ENCODE data around the gene SLC52A1. TPM values are rescaled to one million over a fixed set of nuclear protein-coding genes. Genes with fewer than 3 reads are reported as not detected.
"Not testable (repeated sequence)": the region's sequence is repeated elsewhere in the genome, so short reads cannot be mapped to it uniquely, and the experiment has no call there.

SLC52A1 gene
- total RNA-seq, 1 donor from 2014 or later, result 0.59 TPM

DNA sequence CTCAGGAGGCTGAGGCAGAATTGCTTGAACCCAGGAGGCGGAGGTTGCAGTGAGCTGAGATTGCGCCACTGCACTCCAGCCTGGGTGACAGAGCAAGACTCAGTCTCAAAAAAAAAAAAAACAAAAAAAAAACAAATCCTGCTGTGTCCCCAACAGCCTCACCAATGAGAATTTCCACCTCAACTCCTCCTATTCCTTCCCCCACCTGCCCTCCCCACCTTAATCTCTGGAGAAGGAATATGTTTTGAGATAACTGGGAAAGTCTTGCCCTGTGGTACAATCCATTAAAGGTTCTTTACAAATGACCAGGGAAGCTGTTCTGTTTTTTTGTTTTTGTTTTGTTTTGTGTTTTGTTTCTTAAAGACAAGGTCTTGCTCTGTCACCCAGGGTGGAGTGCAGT lies 5.1 kb downstream of the SLC52A1 start:
- DNase-seq, result not testable (repeated sequence)

DNA sequence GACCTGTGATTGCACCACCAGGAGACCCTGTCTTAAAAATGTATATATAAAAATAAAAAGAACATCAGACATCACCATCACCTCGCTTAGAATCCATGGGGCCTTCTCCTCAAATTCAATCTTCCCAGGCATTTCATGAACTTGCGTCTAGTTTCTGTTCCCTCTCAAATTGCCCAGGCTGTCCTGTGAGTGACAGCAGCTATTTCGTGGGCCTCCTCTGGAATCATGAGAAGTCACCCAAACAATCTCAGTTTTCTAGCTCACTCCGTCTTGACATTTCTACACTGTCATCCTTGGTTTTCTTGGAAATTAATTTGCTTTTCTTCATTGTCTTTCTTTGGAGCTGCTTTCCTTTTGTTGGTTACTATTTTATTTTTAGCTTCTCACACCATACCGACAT lies 7.3 kb downstream of the SLC52A1 start:
- DNase-seq, result no peak

DNA sequence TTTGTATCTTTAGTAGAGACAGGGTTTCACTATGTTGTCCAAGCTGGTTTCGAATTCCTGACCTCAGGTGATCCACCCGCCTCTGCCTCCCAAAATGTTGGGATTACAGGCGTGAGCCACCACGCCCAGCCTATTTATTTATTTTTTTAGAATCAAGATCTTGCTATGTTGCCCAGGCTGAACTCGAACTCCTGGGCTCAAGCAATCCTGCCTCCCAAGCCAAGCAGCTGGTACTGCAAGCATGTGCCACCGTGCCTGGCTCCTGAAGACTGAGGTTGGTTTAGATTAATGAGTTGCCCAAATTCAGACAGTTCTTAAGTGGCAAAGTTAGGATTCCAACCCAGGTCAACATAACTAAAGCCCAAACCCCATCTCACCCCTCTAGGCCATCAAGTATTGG lies 7.9 kb downstream of the SLC52A1 start:
- no peak for DNase-seq

DNA sequence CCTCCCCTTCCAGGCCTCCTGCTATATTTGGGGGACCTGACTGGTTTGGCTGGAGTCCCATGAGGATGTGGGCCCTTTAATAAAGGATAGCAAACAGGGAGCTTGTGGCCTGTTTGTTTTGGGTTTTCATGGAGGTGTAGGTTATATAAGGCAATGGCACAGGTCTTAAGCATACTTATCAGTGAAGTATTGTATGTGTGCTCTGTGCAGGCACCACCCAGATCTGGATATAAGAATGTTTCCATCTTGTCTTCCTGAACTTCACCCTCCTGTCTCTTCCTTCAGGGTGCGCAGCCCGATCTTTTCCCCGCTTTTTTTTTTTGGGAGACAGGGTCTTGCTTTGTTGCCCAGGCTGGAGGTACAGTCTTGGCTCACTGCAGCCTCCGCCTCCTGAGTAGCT lies 10.6 kb downstream of the SLC52A1 start:
- DNase-seq, result no peak

DNA sequence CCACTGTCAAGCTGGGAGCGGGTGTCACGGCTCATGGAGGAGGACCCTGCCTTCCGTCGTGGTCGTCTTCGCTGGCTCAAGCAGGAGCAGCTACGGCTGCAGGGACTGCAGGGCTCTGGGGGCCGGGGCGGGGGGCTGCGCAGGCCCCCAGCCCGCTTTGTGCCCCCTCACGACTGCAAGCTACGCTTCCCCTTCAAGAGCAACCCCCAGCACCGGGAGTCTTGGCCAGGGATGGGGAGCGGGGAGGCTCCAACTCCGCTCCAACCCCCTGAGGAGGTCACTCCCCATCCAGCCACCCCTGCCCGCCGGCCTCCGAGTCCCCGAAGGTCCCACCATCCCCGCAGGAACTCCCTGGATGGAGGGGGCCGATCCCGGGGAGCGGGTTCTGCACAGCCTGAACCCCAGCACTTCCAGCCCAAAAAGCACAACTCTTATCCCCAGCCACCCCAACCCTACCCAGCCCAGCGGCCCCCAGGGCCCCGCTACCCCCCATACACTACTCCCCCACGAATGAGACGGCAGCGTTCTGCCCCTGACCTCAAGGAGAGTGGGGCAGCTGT lies 11.6 kb downstream of the SLC52A1 start:
- DNase-seq, result no peak

DNA sequence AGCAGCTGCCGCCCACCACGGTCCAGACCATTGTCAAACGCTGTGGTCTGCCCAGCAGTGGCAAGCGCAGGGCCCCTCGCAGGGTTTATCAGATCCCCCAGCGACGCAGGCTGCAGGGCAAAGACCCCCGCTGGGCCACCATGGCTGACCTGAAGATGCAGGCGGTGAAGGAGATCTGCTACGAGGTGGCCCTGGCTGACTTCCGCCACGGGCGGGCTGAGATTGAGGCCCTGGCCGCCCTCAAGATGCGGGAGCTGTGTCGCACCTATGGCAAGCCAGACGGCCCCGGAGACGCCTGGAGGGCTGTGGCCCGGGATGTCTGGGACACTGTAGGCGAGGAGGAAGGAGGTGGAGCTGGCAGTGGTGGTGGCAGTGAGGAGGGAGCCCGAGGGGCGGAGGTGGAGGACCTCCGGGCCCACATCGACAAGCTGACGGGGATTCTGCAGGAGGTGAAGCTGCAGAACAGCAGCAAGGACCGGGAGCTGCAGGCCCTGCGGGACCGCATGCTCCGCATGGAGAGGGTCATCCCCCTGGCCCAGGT lies 13.0 kb downstream of the SLC52A1 start:
- DNase-seq, result no peak

DNA sequence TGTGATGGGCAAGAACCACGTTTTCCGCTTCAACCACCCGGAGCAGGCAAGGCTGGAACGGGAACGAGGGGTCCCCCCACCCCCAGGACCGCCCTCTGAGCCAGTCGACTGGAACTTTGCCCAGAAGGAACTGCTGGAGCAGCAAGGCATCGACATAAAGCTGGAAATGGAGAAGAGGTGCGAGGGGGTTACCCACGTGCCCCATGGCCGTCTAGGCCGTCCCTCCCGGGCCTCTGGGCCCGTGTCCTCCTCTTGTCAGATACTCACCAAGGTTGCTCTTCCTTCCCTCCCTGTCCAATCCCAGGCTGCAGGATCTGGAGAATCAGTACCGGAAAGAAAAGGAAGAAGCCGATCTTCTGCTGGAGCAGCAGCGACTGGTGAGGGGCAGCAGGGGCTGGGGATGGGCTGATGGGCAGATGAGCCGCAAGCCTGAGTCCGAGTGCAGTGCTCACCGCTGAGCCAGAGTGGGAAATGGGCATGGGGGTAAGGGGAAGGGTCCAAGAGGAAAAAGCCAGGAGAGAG lies 14.7 kb downstream of the SLC52A1 start:
- DNase-seq, result no peak

DNA sequence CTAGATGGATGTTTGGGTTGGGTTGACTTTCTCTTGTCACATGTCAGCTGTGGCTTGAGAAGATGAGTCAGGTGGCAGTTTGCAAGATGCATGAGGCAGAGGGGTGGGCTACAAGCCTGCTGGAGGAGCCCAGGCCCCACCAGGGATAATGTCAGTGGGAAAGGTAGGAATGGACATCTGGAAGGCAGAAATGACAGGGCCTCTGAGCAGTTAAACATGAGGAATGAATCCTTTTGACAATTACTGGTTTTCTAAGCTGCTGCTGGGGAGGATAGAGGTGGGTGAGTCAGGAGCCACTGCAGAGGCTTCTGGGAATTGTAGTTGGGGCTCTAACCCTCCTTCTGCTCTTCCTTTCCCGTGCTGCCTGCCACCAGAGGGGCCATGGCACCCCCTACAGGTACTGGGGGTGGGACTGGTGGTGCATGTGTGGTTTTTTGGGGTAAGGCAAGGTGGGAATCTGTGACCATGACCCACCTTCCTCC lies 15.7 kb downstream of the SLC52A1 start:
- no peak for DNase-seq

DNA sequence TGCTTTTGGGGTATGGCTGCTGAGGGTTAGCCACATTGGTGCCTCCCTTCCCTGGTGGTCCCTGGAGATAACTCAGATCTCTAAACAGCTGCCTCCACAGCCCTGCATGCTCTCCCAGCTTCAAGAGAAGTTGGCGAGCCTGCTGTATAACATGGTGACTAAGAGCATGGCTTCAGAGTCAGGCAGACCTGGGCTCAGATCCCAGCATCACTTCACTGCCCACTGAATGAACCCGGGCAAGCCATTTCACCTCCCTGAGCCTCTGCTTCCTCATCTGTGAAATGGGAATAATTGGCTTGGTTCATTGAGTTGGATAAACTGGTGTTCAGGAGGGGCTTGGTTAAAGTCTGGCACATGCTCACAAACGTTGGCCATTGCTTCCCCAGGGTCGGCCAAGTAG lies 20.9 kb downstream of the SLC52A1 start:
- DNase-seq, result no peak

DNA sequence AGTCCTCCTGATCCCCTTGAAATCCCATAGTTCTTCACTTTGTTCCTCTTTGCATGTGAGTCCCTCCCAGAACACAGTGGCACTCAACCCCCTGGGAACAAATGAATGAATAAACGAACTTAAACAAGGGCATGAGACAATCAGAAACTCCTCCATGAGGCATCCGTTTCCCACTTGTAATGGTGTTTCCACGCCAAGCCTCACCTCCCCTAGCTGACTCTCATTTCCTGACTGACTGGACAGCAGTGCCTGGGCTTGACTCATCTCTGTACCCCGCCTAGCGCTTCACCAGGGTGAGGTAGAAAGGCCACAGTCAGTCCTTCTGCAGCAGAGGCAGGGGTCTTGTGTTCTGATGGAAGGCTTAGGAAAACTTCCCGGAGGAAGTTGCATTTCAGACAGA lies 23.3 kb downstream of the SLC52A1 start:
- DNase-seq, result no peak

DNA sequence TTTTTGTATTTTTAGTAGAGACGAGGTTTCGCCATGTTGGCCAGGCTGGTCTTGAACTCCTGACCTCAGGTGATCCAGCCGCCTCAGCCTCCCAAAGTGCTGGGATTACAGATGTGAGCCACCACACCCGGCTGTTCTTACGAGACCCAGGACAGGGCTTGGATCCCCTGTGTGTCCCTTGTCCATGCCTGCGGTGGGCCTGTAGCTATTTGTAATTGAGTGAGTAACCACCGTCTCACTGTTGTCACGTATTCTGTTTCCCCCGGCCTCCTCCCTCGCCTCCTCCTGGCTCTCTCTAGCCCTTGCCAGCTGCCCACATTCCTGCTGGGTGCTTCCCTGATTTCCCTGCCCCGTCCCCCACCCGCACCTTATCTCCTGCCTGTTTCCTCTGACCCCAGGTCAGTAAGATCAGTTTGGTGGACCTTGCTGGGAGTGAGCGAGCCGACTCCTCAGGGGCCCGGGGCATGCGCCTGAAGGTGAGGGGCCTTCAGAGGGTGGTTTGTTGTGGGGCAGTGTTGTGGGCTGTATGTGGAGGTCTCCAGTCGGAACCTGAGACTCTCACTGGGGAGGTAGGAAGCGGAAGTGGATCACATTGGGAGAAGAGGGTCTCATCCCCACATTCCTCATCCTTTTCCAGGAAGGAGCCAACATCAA lies 31.9 kb downstream of the SLC52A1 start:
- DNase-seq, result no peak

DNA sequence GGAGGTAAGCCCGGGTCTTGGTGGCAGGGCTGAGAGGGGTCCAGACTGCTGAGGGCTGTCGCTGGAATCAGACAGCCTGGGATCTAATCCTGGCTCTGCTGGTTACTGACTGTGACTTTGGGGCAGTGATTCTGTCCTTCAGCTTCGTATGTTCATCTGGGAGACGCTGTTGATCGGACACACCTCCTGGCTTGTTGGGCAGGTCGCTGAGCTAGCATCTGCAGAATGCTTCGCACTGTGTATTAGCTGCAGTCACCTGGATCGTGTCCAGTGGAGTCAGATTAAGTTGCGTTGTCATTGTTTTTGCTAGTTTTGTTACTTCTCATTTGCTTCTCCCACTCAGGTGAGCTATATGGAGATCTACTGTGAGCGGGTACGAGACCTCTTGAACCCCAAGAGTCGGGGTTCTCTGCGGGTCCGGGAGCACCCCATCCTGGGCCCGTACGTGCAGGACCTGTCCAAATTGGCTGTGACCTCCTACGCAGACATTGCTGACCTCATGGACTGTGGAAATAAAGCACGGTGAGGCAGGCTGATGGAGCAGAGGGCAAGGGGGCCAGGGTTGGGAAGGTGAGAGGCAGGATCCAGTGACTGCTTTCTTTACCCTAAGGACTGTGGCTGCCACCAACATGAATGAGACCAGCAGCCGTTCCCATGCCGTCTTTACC lies 33.0 kb downstream of the SLC52A1 start:
- DNase-seq, result no peak

DNA sequence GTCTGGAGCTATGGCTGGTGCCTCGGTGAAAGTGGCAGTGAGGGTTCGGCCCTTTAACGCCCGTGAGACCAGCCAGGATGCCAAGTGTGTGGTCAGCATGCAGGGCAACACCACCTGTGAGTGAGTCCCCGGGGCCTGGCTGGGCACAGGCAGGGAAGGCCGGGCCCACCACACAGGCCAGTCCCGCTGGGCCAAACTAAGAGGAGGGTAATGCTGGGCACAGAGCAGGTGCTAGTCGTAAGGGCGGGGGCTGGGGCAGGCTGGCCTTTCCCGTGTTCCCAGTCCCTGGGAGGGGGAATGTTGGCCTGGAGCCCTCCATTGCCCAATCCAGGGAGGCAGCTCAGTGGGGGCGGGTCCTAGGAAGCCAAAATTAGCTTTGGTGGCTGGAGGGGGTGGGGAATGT lies 35.0 kb downstream of the SLC52A1 start:
- no peak for DNase-seq

DNA sequence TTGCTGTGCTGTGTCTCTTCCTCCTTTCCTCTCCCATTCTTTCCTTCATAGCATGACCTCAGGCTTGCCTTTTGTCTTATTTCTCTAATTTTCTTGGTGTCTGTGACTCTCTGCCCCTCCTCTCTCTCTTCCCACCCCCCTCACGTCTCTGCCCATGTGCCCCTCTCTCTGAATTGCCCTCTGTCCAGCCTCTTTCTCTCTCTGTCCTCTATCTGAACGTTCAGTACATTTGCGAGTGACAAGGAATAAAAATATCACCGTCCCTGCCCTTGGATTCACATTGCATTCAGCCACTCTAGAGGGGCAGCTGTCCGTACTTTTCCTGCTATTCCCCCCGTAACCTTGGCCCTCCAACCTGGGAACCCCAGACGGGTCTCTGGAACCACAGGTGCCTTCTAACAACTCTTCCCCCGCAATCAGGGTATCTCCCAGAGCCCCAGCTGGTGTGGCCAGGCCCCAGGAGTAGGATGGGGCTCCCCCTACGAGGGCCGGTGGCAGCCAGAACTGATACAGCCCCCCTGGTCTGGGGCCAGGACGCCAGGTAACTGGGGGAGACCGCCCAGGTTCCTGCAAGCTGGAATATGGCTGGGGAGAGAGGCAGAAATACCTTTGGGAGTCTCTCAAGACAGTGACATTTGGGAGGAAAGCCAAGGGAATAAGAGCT lies 35.7 kb downstream of the SLC52A1 start:
- DNase-seq, result no peak

DNA sequence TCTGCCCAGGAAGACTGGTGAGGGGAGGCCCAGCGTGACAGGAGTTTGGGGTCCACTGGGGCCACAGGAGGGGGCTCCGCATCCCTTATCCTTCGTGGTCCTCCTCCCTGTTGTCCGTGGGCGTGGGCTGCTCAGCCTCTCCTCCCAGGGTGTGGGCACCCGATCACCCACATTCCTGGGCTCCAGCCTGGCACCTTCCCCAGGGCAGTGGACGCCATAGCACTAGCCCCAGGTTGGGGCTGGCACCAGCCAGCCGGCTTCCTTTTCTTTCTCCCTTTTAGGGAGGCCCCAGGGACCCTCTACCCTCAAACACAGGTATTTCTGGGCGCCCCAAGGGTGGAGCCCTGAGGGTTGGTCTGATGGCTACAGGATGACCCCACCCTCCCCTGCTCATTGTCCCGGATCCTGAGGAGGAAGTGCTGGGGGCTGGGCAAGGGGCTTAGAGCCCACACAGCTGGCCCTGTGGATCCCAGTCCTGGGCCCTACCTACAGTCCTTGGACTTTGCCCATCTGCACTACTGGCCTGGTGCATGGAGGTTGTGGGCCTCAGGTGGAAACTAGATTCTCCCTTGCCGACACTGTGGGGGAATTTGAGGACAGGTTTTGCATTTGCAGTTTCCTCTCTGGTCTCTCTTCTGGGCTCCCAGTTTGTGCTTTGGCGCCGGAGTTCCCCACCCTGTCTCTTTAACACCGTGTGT lies 36.3 kb downstream of the SLC52A1 start:
- no peak for DNase-seq

DNA sequence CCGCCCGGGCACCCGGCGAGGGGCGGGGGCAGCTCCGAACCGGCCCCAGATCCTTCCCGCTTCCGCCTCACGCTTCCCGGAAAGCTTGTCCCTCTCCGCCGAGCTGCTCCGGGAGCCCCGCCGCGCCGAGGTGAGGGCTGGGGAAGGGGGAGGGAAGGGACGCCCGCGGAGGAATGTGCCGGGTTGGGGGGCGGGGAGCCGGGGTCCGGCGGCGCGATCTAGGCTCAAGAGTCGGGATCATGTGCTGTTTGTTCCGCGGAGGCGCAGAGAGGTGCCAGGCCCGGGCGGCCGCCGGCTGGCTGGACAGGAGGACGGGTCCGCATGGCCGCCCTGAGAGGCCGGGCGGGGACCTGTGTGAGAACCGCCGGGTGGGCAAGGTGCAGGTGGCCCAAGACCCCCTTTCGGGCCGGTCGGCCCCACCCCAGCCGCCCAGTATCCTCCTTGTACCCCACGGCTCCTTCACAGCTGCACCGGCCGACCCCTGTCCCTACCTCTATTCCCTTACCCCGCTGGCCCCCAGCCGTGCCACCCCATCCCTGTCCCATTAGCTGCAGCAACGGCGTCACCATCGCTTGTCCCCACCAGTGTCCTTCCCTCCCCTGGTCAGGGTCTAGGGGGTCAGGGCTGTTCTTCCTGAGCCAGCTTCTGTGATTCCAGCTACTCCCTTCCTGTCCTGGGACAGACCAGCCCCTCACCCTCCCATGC lies 37.0 kb downstream of the SLC52A1 start:
- DNase-seq, result no peak

DNA sequence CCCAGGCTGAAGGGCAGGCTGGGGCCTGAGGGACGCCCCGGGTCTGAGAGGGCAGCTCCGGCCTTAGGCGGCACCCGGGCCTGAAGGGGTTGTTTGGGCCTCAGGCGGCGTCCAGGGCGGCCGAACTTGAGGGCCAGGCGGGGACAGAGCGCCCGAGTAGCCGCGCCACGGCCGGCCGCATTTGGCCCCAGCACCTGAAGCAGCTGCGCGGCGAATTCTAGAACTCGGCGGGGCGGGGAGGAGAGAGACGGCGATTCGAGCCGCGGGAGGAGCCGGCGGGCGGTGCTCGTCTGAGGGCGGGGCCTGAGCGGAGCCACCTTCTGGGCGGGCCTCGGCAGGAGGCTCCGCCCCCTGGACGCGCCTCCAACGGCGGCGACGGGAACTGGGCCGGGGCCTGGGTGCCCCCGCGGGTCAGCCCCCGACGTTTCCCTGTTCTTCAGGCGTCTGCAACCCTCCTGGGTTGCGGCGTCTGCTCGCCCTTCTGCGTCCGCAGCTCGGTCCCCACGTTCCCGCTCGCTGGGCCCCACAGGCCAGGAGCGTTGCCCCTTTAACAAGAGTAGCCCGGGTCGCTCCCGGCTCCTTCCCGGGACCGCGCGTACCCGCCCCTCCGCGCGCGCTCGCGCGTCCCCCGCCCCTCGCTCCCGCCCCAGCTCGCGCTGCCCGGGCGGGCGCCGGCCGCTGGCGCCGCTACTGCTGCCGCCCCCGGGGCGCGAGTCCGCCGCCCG lies 37.8 kb downstream of the SLC52A1 start, which contains the start of the genes INCA1 and KIF1C:
INCA1 (minus strand) TSS at position 221 of the 725 bp plus-strand sequence. CDS start 3,085 bp downstream, outside the sequence.
KIF1C (plus strand) TSS at position 649 of the 725 bp plus-strand sequence. CDS start 2,297 bp downstream, outside the sequence.
- DNase-seq, result peak; percentile 94

DNA sequence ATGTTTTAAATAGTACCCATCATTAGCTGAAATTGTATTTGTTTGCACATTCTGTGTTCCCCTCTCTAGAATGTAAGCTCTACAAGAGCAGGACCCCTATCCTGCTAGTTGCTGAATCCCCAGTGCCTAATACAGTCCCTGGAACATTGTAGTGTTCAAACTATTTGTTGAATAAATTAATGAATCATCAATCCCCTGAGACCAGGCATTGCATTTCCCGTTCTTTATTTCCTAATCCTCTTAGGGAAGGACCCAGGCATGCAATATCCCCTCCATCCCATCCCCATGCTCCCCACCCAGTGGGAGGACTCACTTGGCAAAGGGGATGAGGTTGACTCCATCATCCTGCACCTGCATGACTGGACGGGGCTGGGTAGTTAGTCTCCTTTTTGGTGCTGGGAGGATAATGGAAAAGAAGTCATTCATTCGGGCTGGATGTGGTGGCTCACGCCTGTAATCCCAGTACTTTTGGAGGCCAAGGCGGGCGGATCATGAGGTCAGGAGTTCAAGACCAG lies 41.1 kb downstream of the SLC52A1 start:
- DNase-seq, result no peak

DNA sequence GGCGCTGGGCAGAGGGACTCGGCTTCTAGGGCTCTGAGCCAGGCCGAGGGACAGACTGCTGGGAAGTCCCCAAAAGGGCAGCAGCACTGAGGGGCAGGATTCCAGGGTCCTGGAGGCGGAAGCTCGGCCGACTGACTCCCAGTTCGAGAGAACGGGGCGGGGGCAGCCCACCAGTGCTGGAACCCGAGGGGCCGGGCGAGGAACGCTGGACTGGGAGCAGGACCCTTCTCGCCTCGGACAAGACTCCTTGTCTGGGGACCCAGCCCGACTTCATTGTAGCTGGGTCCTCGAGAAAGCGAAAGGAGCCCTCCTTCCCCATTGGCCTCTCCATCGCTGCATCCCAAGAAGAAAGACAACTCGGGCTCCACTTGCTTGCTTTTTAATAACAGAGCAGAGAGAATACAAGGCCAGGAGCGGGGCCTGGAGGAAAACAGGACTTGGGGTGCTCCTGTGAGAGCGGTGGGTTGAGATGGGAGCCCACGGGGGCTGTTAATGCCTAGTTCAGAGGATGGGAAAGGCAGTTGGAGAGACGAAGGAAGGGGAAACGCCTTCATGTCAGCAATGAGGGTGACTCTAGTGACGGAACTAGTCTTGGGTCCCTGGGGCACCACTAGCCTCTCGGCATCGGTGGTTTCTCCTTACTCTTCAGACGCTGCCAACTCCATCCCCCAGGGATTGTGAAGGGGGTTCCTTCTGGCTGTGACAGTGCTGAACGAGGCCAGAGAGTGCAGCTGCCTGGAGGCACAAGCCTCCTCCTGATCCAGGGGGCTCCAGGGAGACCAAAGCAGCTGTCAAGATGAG lies 47.3 kb downstream of the SLC52A1 start:
- DNase-seq, result no peak
